Stimulated activated CD8-positive, alpha-beta memory T cell treated with anti-CD3 and anti-CD28 coated beads, Interleukin-2, amount 100 ng/mL, for 48 hours (primary cell): ENCODE data around the gene PRRG2.

Experiments used
- DNase-seq, 2 donors: peaks; one replicate each; pipeline ENCODE4 v3.0.0-alpha.2; 2020; ENCODE audit warnings: low read depth in 2 of 2

Gene PRRG2

GRCh38 chr19:49557641-49558325 is 23.3 kb upstream of the PRRG2 start:
- DNase-seq, result no peak

- no peak for DNase-seq
Measured at GRCh38 chr19:49558591-49558990, 22.5 kb upstream of the PRRG2 start.

- no peak for DNase-seq
Measured at GRCh38 chr19:49559443-49559842, 21.7 kb upstream of the PRRG2 start.

GRCh38 chr19:49559928-49560327 is 21.2 kb upstream of the PRRG2 start:
- no peak for DNase-seq

GRCh38 chr19:49560358-49560900 is 20.7 kb upstream of the PRRG2 start:
- no peak for DNase-seq

- DNase-seq, result no peak
Measured at GRCh38 chr19:49564616-49565045, 16.5 kb upstream of the PRRG2 start.

GRCh38 chr19:49565261-49565660 is 15.9 kb upstream of the PRRG2 start:
- no peak for DNase-seq

GRCh38 chr19:49566302-49566701 is 14.8 kb upstream of the PRRG2 start:
- DNase-seq, result no peak

- DNase-seq, result no peak
Measured at GRCh38 chr19:49567861-49568441, 13.2 kb upstream of the PRRG2 start.

GRCh38 chr19:49570138-49570856 is 10.8 kb upstream of the PRRG2 start:
- DNase-seq, result no peak

- DNase-seq, result no peak
Measured at GRCh38 chr19:49570997-49571676, 10.0 kb upstream of the PRRG2 start.

- DNase-seq, result no peak
Measured at GRCh38 chr19:49573009-49573408, 8.1 kb upstream of the PRRG2 start.

GRCh38 chr19:49573425-49573824 is 7.7 kb upstream of the PRRG2 start:
- DNase-seq, result no peak

GRCh38 chr19:49574206-49574755 is 6.8 kb upstream of the PRRG2 start:
- DNase-seq, result no peak

- no peak for DNase-seq
Measured at GRCh38 chr19:49579193-49579592, 1.9 kb upstream of the PRRG2 start.

- no peak for DNase-seq
Measured at GRCh38 chr19:49579947-49580263, 1.2 kb upstream of the PRRG2 start.

GRCh38 chr19:49580264-49581006 is 681 bp upstream of the PRRG2 start, which contains the start of gene NOSIP:
TSS of gene NOSIP (minus strand) at chr19:49580556. CDS start at chr19:49560691, 19,865 bp downstream.
- DNase-seq, result peak; percentile 91 to 94

- DNase-seq, result no peak
Measured at GRCh38 chr19:49583239-49583638, 2.1 kb downstream of the PRRG2 start.

- no peak for DNase-seq
Measured at GRCh38 chr19:49585023-49585422, 3.9 kb downstream of the PRRG2 start.

- no peak for DNase-seq
Measured at GRCh38 chr19:49587227-49587626, 6.1 kb downstream of the PRRG2 start.
